Natural killer cell (primary cell): ENCODE data around the gene CAV2. TPM values are rescaled to one million over a fixed set of nuclear protein-coding genes. Genes with fewer than 3 reads are reported as not detected.

Source experiments
- ATAC-seq, 3 donors: fragments of 150-1000 bp in 2 of 3; fragments of 200-7000 bp in 1 of 3; cut with Tn5 transposase; 1 replicate in 1 of 3; 2 replicates in 2 of 3; pipeline ENCODE4 v1.10.0; 2021; ENCODE audit warnings: mild to moderate bottlenecking in 2 of 3, moderate library complexity in 2 of 3
- DNase-seq, 2 donors: peaks; one replicate each; pipeline versions ENCODE4 v3.0.0 to v3.0.0-alpha.2; 2013 to 2021; ENCODE audit warnings: mixed read lengths in 1 of 2
- H3K27ac ChIP-seq: one replicate; pipeline ENCODE4 v1.5.1; 2013; ENCODE audit warnings: mild to moderate bottlenecking, low read length
- H3K27me3 ChIP-seq: one replicate; pipeline ENCODE4 v1.6.1; 2013; ENCODE audit warnings: low read length; ENCODE audit not compliant: control insufficient read depth, insufficient read depth
- H3K36me3 ChIP-seq: one replicate; pipeline ENCODE4 v1.6.1; 2013; ENCODE audit warnings: low read length; ENCODE audit not compliant: control insufficient read depth, insufficient read depth
- H3K4me1 ChIP-seq: one replicate; pipeline ENCODE4 v1.6.1; 2013; ENCODE audit warnings: low read length; ENCODE audit not compliant: control insufficient read depth, insufficient read depth
- H3K4me3 ChIP-seq: one replicate; pipeline ENCODE4 v1.5.1; 2013; ENCODE audit warnings: low read length
- H3K9me3 ChIP-seq: one replicate; pipeline ENCODE4 v1.6.1; 2013; ENCODE audit warnings: low read length; ENCODE audit not compliant: control insufficient read depth, insufficient read depth
- H3K27ac Mint-ChIP-seq, 2 donors: one replicate each; pipeline ENCODE4 v1.8.0; 2022; ENCODE audit warnings: mild to moderate bottlenecking in 2 of 2, mixed read lengths in 2 of 2, moderate library complexity in 1 of 2
- H3K27me3 Mint-ChIP-seq, 2 donors: one replicate each; pipeline ENCODE4 v1.8.0; 2022; ENCODE audit warnings: low read depth in 2 of 2, mixed read lengths in 2 of 2
- H3K36me3 Mint-ChIP-seq: one replicate; pipeline ENCODE4 v1.8.0; 2022; ENCODE audit warnings: mixed read lengths
- H3K4me1 Mint-ChIP-seq, 2 donors: one replicate each; pipeline ENCODE4 v1.8.0; 2022; ENCODE audit warnings: mixed read lengths in 2 of 2
- H3K4me3 Mint-ChIP-seq: one replicate; pipeline ENCODE4 v1.8.0; 2022; ENCODE audit warnings: mild to moderate bottlenecking, moderate library complexity, mixed read lengths
- H3K9me3 Mint-ChIP-seq, 2 donors: one replicate each; pipeline ENCODE4 v1.8.0; 2022; ENCODE audit warnings: mixed read lengths in 2 of 2
- CTCF ChIP-seq: fragments of 200-600 bp; IDR thresholded peaks from one replicate; pipeline ENCODE4 v1.8.0; 2022; ENCODE audit warnings: antibody characterized with exemption
- WGBS: methylation state at CpG from one replicate; pipeline ENCODE4 v1.1.7; 2013; ENCODE audit warnings: missing lambda C conversion rate; ENCODE audit not compliant: insufficient coverage; 5-methylcytosine and 5-hydroxymethylcytosine counted together
- intact Hi-C: fragments of 100-400 bp; cut with micrococcal nuclease; formaldehyde crosslinking; loops from one replicate; pipeline ENCODE4 v1.14.2; 2022
- total RNA-seq, 4 donors: library from RNA; stranded (reverse); fragments of 120-200 nt in 1 of 4; gene quantifications; one replicate each; pipeline versions ENCODE4 v1.2.3 to v1.2.4, GENCODE V29; 2013 to 2022

The CAV2 gene
- total RNA-seq, 3 donors from 2014 or later (not counting 1 experiment from before 2014, with no cell fraction given) = 1.9 TPM; not detected in 2

GRCh38 chr7:116492654-116493109 lies 6.9 kb upstream of the CAV2 start:
- Histone ChIP-seq H3K9me3 (no peaks in the 10 kb centered on the region), H3K4me3 (no peak overlapping the region), H3K36me3 (no peaks in the 10 kb centered on the region), H3K27me3 (no peaks in the 10 kb centered on the region), H3K27ac (no peak overlapping the region), H3K4me1 (no peaks in the 10 kb centered on the region)
- H3K4me3 Mint-ChIP-seq = no peak overlapping the region
- no peaks in the 10 kb centered on the region for H3K36me3 Mint-ChIP-seq
- no peak overlapping the region for H3K27ac Mint-ChIP-seq
- H3K4me1 Mint-ChIP-seq = no peaks in the 10 kb centered on the region
- WGBS = 100% methylated on average over 1 of the region's 3 CpGs
- no peak for ATAC-seq
- intact Hi-C loops = no loop called here
- peaks cover 15 to 36% of the 10 kb centered on the region in 2 donors for H3K27me3 Mint-ChIP-seq
- TF ChIP-seq CTCF = no peak
- no peaks in the 10 kb centered on the region for H3K9me3 Mint-ChIP-seq
- no peak for DNase-seq

- Histone ChIP-seq H3K9me3 (no peaks in the 10 kb centered on the region), H3K4me3 (no peak overlapping the region), H3K27me3 (peaks cover 3% of the 10 kb centered on the region), H3K27ac (no peak overlapping the region), H3K4me1 (no peaks in the 10 kb centered on the region), H3K36me3 (no peaks in the 10 kb centered on the region)
- intact Hi-C loops = no loop called here
- Mint-ChIP-seq H3K4me3 (no peak overlapping the region), H3K27ac (no peak overlapping the region), H3K4me1 (no peaks in the 10 kb centered on the region), H3K27me3 (peaks cover 21 to 43% of the 10 kb centered on the region in 2 donors), H3K9me3 (no peaks in the 10 kb centered on the region), H3K36me3 (no peaks in the 10 kb centered on the region)
- no peak for ATAC-seq
- WGBS = no CpG with 5 or more reads among the region's 1 CpG
- no peak for DNase-seq
- no peak for TF ChIP-seq CTCF
Measured at GRCh38 chr7:116493449-116493848, 6.1 kb upstream of the CAV2 start.

GRCh38 chr7:116494472-116494871 lies 5.1 kb upstream of the CAV2 start:
- no peak for ATAC-seq
- Histone ChIP-seq H3K9me3 (no peaks in the 10 kb centered on the region), H3K27me3 (peaks cover 9% of the 10 kb centered on the region), H3K4me3 (no peak overlapping the region), H3K4me1 (peaks cover 4% of the 10 kb centered on the region), H3K36me3 (no peaks in the 10 kb centered on the region), H3K27ac (no peak overlapping the region)
- intact Hi-C loops = no loop called here
- Mint-ChIP-seq H3K4me1 (no peaks in the 10 kb centered on the region), H3K9me3 (no peaks in the 10 kb centered on the region), H3K36me3 (no peaks in the 10 kb centered on the region), H3K27me3 (peaks cover 27 to 51% of the 10 kb centered on the region in 2 donors), H3K4me3 (no peak overlapping the region), H3K27ac (no peak overlapping the region)
- 100% methylated on average over 1 of the region's 2 CpGs for WGBS
- TF ChIP-seq CTCF = no peak
- DNase-seq = no peak

GRCh38 chr7:116495736-116496135 lies 3.8 kb upstream of the CAV2 start:
- no peak for TF ChIP-seq CTCF
- peaks cover 37 to 49% of the 10 kb centered on the region in 2 donors for H3K27me3 Mint-ChIP-seq
- H3K4me3 ChIP-seq = no peak overlapping the region
- H3K27ac ChIP-seq = no peak overlapping the region
- peaks cover 8 to 9% of the 10 kb centered on the region in 2 donors for H3K4me1 Mint-ChIP-seq
- no peak overlapping the region for H3K4me3 Mint-ChIP-seq
- no peaks in the 10 kb centered on the region for H3K36me3 ChIP-seq
- H3K9me3 Mint-ChIP-seq = no peaks in the 10 kb centered on the region
- ATAC-seq = no peak
- H3K4me1 ChIP-seq = peaks cover 16% of the 10 kb centered on the region
- H3K36me3 Mint-ChIP-seq = no peaks in the 10 kb centered on the region
- DNase-seq = no peak
- 100% methylated on average over 1 of the region's 1 CpG for WGBS
- no peaks in the 10 kb centered on the region for H3K9me3 ChIP-seq
- intact Hi-C loops = no loop called here
- peaks cover 18% of the 10 kb centered on the region for H3K27me3 ChIP-seq
- no peak overlapping the region for H3K27ac Mint-ChIP-seq
